GM10248 (cell line): ENCODE data around the gene SLC13A3.
A peak's percentile ranks its signal among the peaks of the same experiment; 100 is the strongest.

Source experiments
- CTCF ChIA-PET: fragments of 300-600 bp; sonication (Branson Sonifier 250); formaldehyde crosslinking; extraction: SDS; loops from one replicate; lab custom pipeline; 2021; ENCODE audit warnings: antibody characterized with exemption; lab: Yijun Ruan, JAX
- POLR2A ChIA-PET: fragments of 350-650 bp; sonication (Branson Sonifier 250); formaldehyde crosslinking; extraction: SDS; loops from one replicate; lab custom pipeline; 2020; ENCODE audit warnings: antibody characterized with exemption; lab: Yijun Ruan, JAX
- DNase-seq: peaks from one replicate; pipeline ENCODE4 v3.0.0; 2012; ENCODE audit errors: extremely low spot score
- CTCF ChIP-seq: IDR thresholded peaks from 2 replicates; pipeline ENCODE4 v1.5.1; 2012; ENCODE audit warnings: mild to moderate bottlenecking, low read depth; ENCODE audit errors: extremely low read depth, missing control alignments, control extremely low read depth

SLC13A3 gene

GRCh38 chr20:46546936-46547335 is 104.3 kb downstream of the SLC13A3 start:
- no peak for DNase-seq
- ChIA-PET POLR2A (no interaction called here), CTCF (interaction anchor here (1.3 kb wide), 1 partner anchor 18 kb away, joined by 4 read pairs; no protein-coding TSS in a partner anchor)
- TF ChIP-seq CTCF, result no peak

- POLR2A ChIA-PET, result no interaction called here
- DNase-seq, result no peak
- no peak for TF ChIP-seq CTCF
- CTCF ChIA-PET, result interaction anchor here (1.3 kb wide), 1 partner anchor 18 kb away, joined by 4 read pairs; no protein-coding TSS in a partner anchor
Observed at GRCh38 chr20:46546298-46546697, 105.0 kb downstream of the SLC13A3 start.

GRCh38 chr20:46545827-46546138 is 105.5 kb downstream of the SLC13A3 start:
- CTCF ChIA-PET, result interaction anchor here (1.3 to 2.4 kb wide), 4 partner anchors 22 to 144 kb away, joined by 4 to 33 read pairs (median 6); partner anchors contain the start of gene TP53RK
- TF ChIP-seq CTCF, result no peak
- POLR2A ChIA-PET, result no interaction called here

GRCh38 chr20:46545077-46545826 is 106.0 kb downstream of the SLC13A3 start:
- CTCF ChIA-PET, result interaction anchor here (0.7 to 2.4 kb wide), 9 partner anchors 9 to 208 kb away, joined by 3 to 33 read pairs (median 7); partner anchors contain the start of gene TP53RK
- POLR2A ChIA-PET, result no interaction called here
- no peak for DNase-seq
- TF ChIP-seq CTCF, result no peak

More at GRCh38 chr20:46545827-46546138, 105.5 kb downstream of the SLC13A3 start:
- no peak for DNase-seq

- TF ChIP-seq CTCF, result peak; percentile 56
- ChIA-PET POLR2A (no interaction called here), CTCF (interaction anchor here (0.7 to 2.4 kb wide), 10 partner anchors 9 to 209 kb away, joined by 3 to 33 read pairs (median 6); partner anchors contain the start of gene TP53RK)
- no peak for DNase-seq
Observed at GRCh38 chr20:46544576-46544975, 106.7 kb downstream of the SLC13A3 start.

GRCh38 chr20:46543959-46544358 is 107.3 kb downstream of the SLC13A3 start:
- DNase-seq, result no peak
- TF ChIP-seq CTCF, result no peak
- POLR2A ChIA-PET, result no interaction called here
- CTCF ChIA-PET, result interaction anchor here (0.9 to 2.4 kb wide), 7 partner anchors 9 to 146 kb away, joined by 3 to 33 read pairs (median 7); partner anchors contain the start of gene TP53RK
